Transverse colon (tissue), 4 donors: ENCODE measurements around the gene MED27.

Experiments used
- EP300 ChIP-seq: sonication (generic); formaldehyde crosslinking; IDR thresholded peaks from one replicate; pipeline ENCODE4 v1.6.1; 2017; ENCODE audit warnings: antibody characterized with exemption, low read depth
- POLR2AphosphoS5 ChIP-seq, 3 donors: sonication (generic); formaldehyde crosslinking; IDR thresholded peaks; one replicate each; pipeline ENCODE4 v1.6.1; 2016; ENCODE audit warnings: antibody characterized with exemption in 3 of 3
- TF ChIP-seq, protein P1 (sequence below), 5 experiments: fragments of 200-600 bp in 3 of 5; fragments of 450-650 bp in 2 of 5; sonication (generic) in 3 of 5; IDR thresholded peaks; 1 replicate in 2 of 5; 2 replicates in 3 of 5; pipeline ENCODE4 v1.5.1; 2016 to 2017; ENCODE audit warnings: antibody characterized with exemption in 5 of 5, inconsistent platforms in 3 of 5, mild to moderate bottlenecking in 2 of 5, moderate library complexity in 1 of 5

DNA sequence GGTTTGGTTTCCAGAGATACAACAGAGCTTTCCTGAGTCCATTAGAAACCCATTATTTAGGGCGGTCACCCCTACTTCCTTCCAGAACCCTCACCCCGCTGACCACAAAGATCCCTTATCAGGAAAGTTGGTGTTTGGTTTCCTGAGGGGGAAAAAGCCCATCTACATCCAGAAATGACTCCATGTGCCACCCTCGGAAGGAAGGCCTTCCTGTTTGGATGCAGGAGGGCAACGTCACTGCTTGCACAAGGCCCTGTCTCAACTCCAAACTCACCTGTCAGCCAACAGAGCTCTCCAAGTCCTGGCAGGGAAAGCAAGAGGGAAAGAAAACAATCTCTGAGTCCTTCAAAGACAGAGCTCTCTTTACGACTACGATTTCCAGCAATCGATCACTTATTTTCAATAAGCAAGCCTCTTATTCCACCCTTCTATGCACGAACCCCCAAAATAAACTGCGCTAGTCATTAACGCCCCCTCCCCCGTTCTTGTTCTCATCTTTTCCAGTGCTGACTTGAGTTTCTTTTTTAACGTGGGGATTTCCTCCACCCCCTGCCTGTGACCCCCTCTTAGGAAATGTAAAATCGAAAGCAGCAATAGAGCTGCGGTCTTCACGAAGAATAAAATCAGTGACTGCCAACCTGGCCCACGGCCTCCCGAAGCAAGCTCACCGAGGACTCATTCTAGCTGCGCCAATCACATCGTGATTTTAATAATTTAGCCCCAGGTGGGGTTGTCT lies 46.4 kb upstream of the MED27 start:
- TF ChIP-seq, protein P1, sequence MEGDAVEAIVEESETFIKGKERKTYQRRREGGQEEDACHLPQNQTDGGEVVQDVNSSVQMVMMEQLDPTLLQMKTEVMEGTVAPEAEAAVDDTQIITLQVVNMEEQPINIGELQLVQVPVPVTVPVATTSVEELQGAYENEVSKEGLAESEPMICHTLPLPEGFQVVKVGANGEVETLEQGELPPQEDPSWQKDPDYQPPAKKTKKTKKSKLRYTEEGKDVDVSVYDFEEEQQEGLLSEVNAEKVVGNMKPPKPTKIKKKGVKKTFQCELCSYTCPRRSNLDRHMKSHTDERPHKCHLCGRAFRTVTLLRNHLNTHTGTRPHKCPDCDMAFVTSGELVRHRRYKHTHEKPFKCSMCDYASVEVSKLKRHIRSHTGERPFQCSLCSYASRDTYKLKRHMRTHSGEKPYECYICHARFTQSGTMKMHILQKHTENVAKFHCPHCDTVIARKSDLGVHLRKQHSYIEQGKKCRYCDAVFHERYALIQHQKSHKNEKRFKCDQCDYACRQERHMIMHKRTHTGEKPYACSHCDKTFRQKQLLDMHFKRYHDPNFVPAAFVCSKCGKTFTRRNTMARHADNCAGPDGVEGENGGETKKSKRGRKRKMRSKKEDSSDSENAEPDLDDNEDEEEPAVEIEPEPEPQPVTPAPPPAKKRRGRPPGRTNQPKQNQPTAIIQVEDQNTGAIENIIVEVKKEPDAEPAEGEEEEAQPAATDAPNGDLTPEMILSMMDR (IDR thresholded peaks at IDR 0.05) = no peak
- TF ChIP-seq POLR2AphosphoS5 (IDR thresholded peaks at IDR 0.05) (no peak), EP300 (no peak)
